SK-N-SH (cell line): ENCODE results near the gene DCAF5. TPM values are rescaled to one million over a fixed set of nuclear protein-coding genes. Genes with fewer than 3 reads are reported as not detected.

Experiments used
- CTCF ChIA-PET: fragments of 300-600, 350-600 bp; formaldehyde crosslinking; extraction: SDS; loops from one replicate; lab custom pipeline; 2021; lab: Yijun Ruan, JAX
- POLR2A ChIA-PET: fragments of 350-600 bp; sonication (Branson Sonifier 250); formaldehyde crosslinking; extraction: SDS; loops from one replicate; lab custom pipeline; 2020; ENCODE audit warnings: antibody characterized with exemption, inconsistent platforms; lab: Yijun Ruan, JAX
- DNase-seq: peaks from one replicate; pipeline ENCODE4 v3.0.0; 2012
- H2AFZ ChIP-seq: fragments of 200-600 bp; sonication (generic); 2 replicates; pipeline ENCODE4 v1.8.1; 2016; ENCODE audit warnings: antibody characterized with exemption, mild to moderate bottlenecking, low read depth
- H3F3A ChIP-seq: fragments of 200-600 bp; sonication (generic); replicated peaks from 2 replicates; pipeline ENCODE3; 2016; ENCODE audit warnings: antibody characterized with exemption, mild to moderate bottlenecking; ENCODE audit not compliant: insufficient read depth
- H3K27ac ChIP-seq, 2 experiments: fragments of 200-500 bp in 1 of 2; fragments of 200-600 bp in 1 of 2; sonication (Bioruptor generic) in 1 of 2; sonication (generic), shearing (Covaris generic) in 1 of 2; 2 replicates each; pipeline versions ENCODE4 v1.5.1 to v1.6.1; 2014 to 2016; ENCODE audit warnings: low read depth in 2 of 2, inconsistent platforms in 1 of 2, low read length in 1 of 2, mild to moderate bottlenecking in 1 of 2, mixed read lengths in 1 of 2
- H3K27me3 ChIP-seq: fragments of 200-600 bp; sonication (generic), shearing (Covaris generic); 2 replicates; pipeline ENCODE4 v1.6.1; 2016; ENCODE audit warnings: mixed run types; ENCODE audit not compliant: insufficient read depth
- H3K36me3 ChIP-seq, 2 experiments: fragments of 200-500 bp in 1 of 2; fragments of 200-600 bp in 1 of 2; sonication (Bioruptor generic) in 1 of 2; sonication (generic) in 1 of 2; replicated peaks in 1 of 2; 2 replicates each; pipeline versions ENCODE3 to v1.5.1; 2014 to 2016; ENCODE audit warnings: low read length in 1 of 2, mild to moderate bottlenecking in 1 of 2; ENCODE audit not compliant: insufficient read depth in 2 of 2, control insufficient read depth in 1 of 2
- H3K4me1 ChIP-seq, 2 experiments: fragments of 200-500 bp in 1 of 2; fragments of 200-600 bp in 1 of 2; sonication (Bioruptor generic) in 1 of 2; sonication (generic), shearing (Covaris generic) in 1 of 2; 2 replicates each; pipeline versions ENCODE4 v1.5.1 to v1.6.1; 2014 to 2016; ENCODE audit warnings: low read depth in 1 of 2, low read length in 1 of 2, mixed run types in 1 of 2; ENCODE audit not compliant: insufficient read depth in 2 of 2, control insufficient read depth in 1 of 2
- H3K4me2 ChIP-seq: fragments of 200-600 bp; sonication (generic), shearing (Covaris generic); 2 replicates; pipeline ENCODE4 v1.6.1; 2017; ENCODE audit warnings: mixed run types
- H3K4me3 ChIP-seq, 2 experiments: fragments of 200-500 bp in 1 of 2; fragments of 200-600 bp in 1 of 2; sonication (Bioruptor generic) in 1 of 2; sonication (generic), shearing (Covaris generic) in 1 of 2; 2 replicates each; pipeline versions ENCODE4 v1.5.1 to v1.8.1; 2014 to 2016; ENCODE audit warnings: low read depth in 2 of 2, inconsistent platforms in 1 of 2, low read length in 1 of 2, mild to moderate bottlenecking in 1 of 2, mixed read lengths in 1 of 2, moderate library complexity in 1 of 2
- H3K79me2 ChIP-seq: fragments of 200-600 bp; sonication (generic); 2 replicates; pipeline ENCODE4 v1.8.1; 2017; ENCODE audit warnings: mild to moderate bottlenecking; ENCODE audit not compliant: insufficient read depth
- H3K9ac ChIP-seq: fragments of 200-600 bp; sonication (generic); 2 replicates; pipeline ENCODE4 v1.6.1; 2017; ENCODE audit warnings: mixed run types
- H3K9me2 ChIP-seq: fragments of 200-600 bp; sonication (generic); 2 replicates; pipeline ENCODE4 v1.6.1; 2017; ENCODE audit warnings: mixed run types
- H3K9me3 ChIP-seq: fragments of 200-600 bp; sonication (generic); 2 replicates; pipeline ENCODE4 v1.6.1; 2017; ENCODE audit warnings: mixed run types, mild to moderate bottlenecking, moderate library complexity
- H4K20me1 ChIP-seq: fragments of 200-600 bp; sonication (generic); 2 replicates; pipeline ENCODE4 v1.6.1; 2017; ENCODE audit warnings: mild to moderate bottlenecking, mixed run types; ENCODE audit not compliant: insufficient read depth
- CHD2 ChIP-seq: fragments of 150-350 bp; IDR thresholded peaks from 2 replicates; pipeline ENCODE4 v1.6.1; 2018; ENCODE audit warnings: low read length; ENCODE audit not compliant: partially characterized antibody
- ELF1 ChIP-seq: IDR thresholded peaks from 2 replicates; pipeline ENCODE4 v1.4.0; 2012
- EP300 ChIP-seq, 2 experiments: IDR thresholded peaks; 2 replicates each; pipeline versions ENCODE4 v1.4.0 to v1.6.1; 2012; ENCODE audit warnings: borderline replicate concordance in 1 of 2, low read depth in 1 of 2, low read length in 1 of 2
- EZH2phosphoT487 ChIP-seq: fragments of 200-600 bp; sonication (generic); IDR thresholded peaks from 2 replicates; pipeline ENCODE4 v1.6.1; 2017; ENCODE audit warnings: low read depth, mixed run types, mild to moderate bottlenecking, antibody characterized with exemption, moderate library complexity, borderline replicate concordance
- FOSL2 ChIP-seq: IDR thresholded peaks from 2 replicates; pipeline ENCODE4 v1.4.0; 2012; ENCODE audit warnings: low read depth, mild to moderate bottlenecking, moderate library complexity, borderline replicate concordance
- GABPA ChIP-seq: IDR thresholded peaks from 2 replicates; pipeline ENCODE4 v1.4.0; 2012; ENCODE audit warnings: low read depth, mild to moderate bottlenecking
- GATA2 ChIP-seq: sonication (generic); formaldehyde crosslinking; IDR thresholded peaks from 2 replicates; pipeline ENCODE4 v1.5.0; 2020; ENCODE audit warnings: mild to moderate bottlenecking, missing genetic modification reagents
- JUND ChIP-seq: IDR thresholded peaks from 2 replicates; pipeline ENCODE4 v1.4.0; 2012
- MEF2A ChIP-seq: IDR thresholded peaks from 2 replicates; pipeline ENCODE4 v1.4.0; 2012; ENCODE audit warnings: low read depth, borderline replicate concordance
- NFIC ChIP-seq: IDR thresholded peaks from 2 replicates; pipeline ENCODE4 v1.4.0; 2012; ENCODE audit warnings: borderline replicate concordance
- POLR2AphosphoS5 ChIP-seq: IDR thresholded peaks from 2 replicates; pipeline ENCODE4 v1.6.1; 2012; ENCODE audit warnings: low read depth, low read length
- RCOR1 ChIP-seq: fragments of 150-350 bp; IDR thresholded peaks from 2 replicates; pipeline ENCODE4 v1.6.1; 2017; ENCODE audit warnings: antibody characterized with exemption, low read length
- RXRA ChIP-seq: IDR thresholded peaks from 2 replicates; pipeline ENCODE4 v1.4.0; 2012; ENCODE audit warnings: low read depth, mild to moderate bottlenecking, borderline replicate concordance
- TEAD4 ChIP-seq: IDR thresholded peaks from 2 replicates; pipeline ENCODE4 v1.4.0; 2012; ENCODE audit warnings: mild to moderate bottlenecking, borderline replicate concordance; ENCODE audit not compliant: insufficient read depth
- USF1 ChIP-seq: IDR thresholded peaks from 2 replicates; pipeline ENCODE4 v1.4.0; 2012; ENCODE audit warnings: low read depth, borderline replicate concordance
- ZBTB33 ChIP-seq: IDR thresholded peaks from 2 replicates; pipeline ENCODE4 v1.4.0; 2012; ENCODE audit warnings: low read depth, borderline replicate concordance
- WGBS: methylation state at CpG from one replicate; pipeline ENCODE4 v1.1.6; 2017; ENCODE audit warnings: low lambda C conversion rate; 5-methylcytosine and 5-hydroxymethylcytosine counted together
- polyA plus RNA-seq, 3 experiments: library from polyadenylated mRNA; depleted of rRNA; stranded (reverse); fragments of >200 nt; gene quantifications; 2 replicates each; pipeline ENCODE4 v1.2.3, GENCODE V29; 2012

Gene DCAF5
- polyA plus RNA-seq, 1 of the 3 experiments (the other 2 are of a cell fraction): 26.7 TPM

- ChIA-PET CTCF (interaction anchor here (0.7 to 3.2 kb wide), 5 partner anchors 10 to 1930 kb away, joined by 3 to 10 read pairs (median 3); no protein-coding TSS in a partner anchor), POLR2A (no interaction called here)
- Histone ChIP-seq H3K9me3 (no peaks in the 10 kb centered on the region), H2AFZ (no peak overlapping the region), H3K4me3 (no peak overlapping the region), H4K20me1 (no peaks in the 10 kb centered on the region), H3K4me2 (no peak overlapping the region), H3F3A (peaks cover 12% of the 10 kb centered on the region), H3K27ac (no peak overlapping the region), H3K27me3 (no peaks in the 10 kb centered on the region), H3K36me3 (peaks cover 16 to 29% of the 10 kb centered on the region in 2 experiments), H3K9ac (no peak overlapping the region), H3K9me2 (no peaks in the 10 kb centered on the region), H3K4me1 (peaks cover 8 to 24% of the 10 kb centered on the region in 2 experiments; a peak in 3 of 4 replicates), H3K79me2 (no peaks in the 10 kb centered on the region)
- WGBS: 97% methylated on average over 5 of the region's 5 CpGs
- TF ChIP-seq GATA2 (CRISPR knock-in tag) (no peak), RXRA (no peak), ELF1 (no peak), EZH2phosphoT487 (no peak), ZBTB33 (no peak), GABPA (no peak), NFIC (no peak), CHD2 (no peak), TEAD4 (no peak), JUND (no peak), USF1 (no peak), POLR2AphosphoS5 (no peak), MEF2A (no peak), FOSL2 (no peak), EP300 (IDR thresholded peaks at IDR 0.05; ENCODE audit: borderline replicate concordance in 1 of 2, low read depth in 1 of 2, low read length in 1 of 2) (no peak), RCOR1 (no peak)
- DNase-seq: no peak
These were observed 79.5 kb downstream of the DCAF5 start for GRCh38 chr14:69073429-69073828.

- H3K9me2 ChIP-seq: no peaks in the 10 kb centered on the region
- no peak overlapping the region for H3K27ac ChIP-seq
- no peak overlapping the region for H3K9ac ChIP-seq
- CTCF ChIA-PET: interaction anchor here (0.8 to 3.2 kb wide), 2 partner anchors 18 to 46 kb away, joined by 3 to 10 read pairs; no protein-coding TSS in a partner anchor
- no peak for DNase-seq
- no peak overlapping the region for H3K4me2 ChIP-seq
- no peaks in the 10 kb centered on the region for H3K27me3 ChIP-seq
- H3K4me1 ChIP-seq: peaks cover 8 to 18% of the 10 kb centered on the region in 2 experiments; a peak in 3 of 4 replicates
- H3K36me3 ChIP-seq: peaks cover 16 to 36% of the 10 kb centered on the region in 2 experiments
- H2AFZ ChIP-seq: no peak overlapping the region
- no peak overlapping the region for H3K4me3 ChIP-seq
- H3K79me2 ChIP-seq: no peaks in the 10 kb centered on the region
- no peaks in the 10 kb centered on the region for H4K20me1 ChIP-seq
- POLR2A ChIA-PET: no interaction called here
- TF ChIP-seq USF1 (no peak), ZBTB33 (no peak)
- peaks cover 3% of the 10 kb centered on the region for H3F3A ChIP-seq
- H3K9me3 ChIP-seq: no peaks in the 10 kb centered on the region
- WGBS: 83% methylated on average over 2 of the region's 2 CpGs
These were observed 80.3 kb downstream of the DCAF5 start for GRCh38 chr14:69072584-69072983.
